IMR-90 (cell line): ENCODE data around the gene CPNE6. TPM values are rescaled to one million over a fixed set of nuclear protein-coding genes. Genes with fewer than 3 reads are reported as not detected.

Experiments
- ATAC-seq: fragments of 200-7000 bp; cut with Tn5 transposase; 2 replicates; pipeline ENCODE4 v1.9.1; 2020; ENCODE audit warnings: low read depth, mild to moderate bottlenecking, moderate library complexity
- BruUV-seq: library from RNA; stranded (reverse); fragments of 400-500 nt; replicated peaks from 2 replicates; lab custom pipeline; 2021; lab: Mats Ljungman, UMichigan
- CTCF ChIA-PET: fragments of 300-600 bp; formaldehyde crosslinking; extraction: SDS; loops from one replicate; lab custom pipeline; 2021; ENCODE audit warnings: antibody characterized with exemption; lab: Yijun Ruan, JAX
- POLR2A ChIA-PET: fragments of 300-600 bp; sonication (Branson Sonifier 250); formaldehyde crosslinking; loops from one replicate; lab custom pipeline; 2022; ENCODE audit warnings: antibody characterized with exemption; ENCODE audit not compliant: unreplicated experiment; lab: Charles Lee
- DNase-seq: peaks from one replicate; pipeline ENCODE4 v3.0.0; 2013
- H2AFZ ChIP-seq: replicated peaks from 2 replicates; pipeline ENCODE3; 2013; ENCODE audit warnings: low read length, mild to moderate bottlenecking; ENCODE audit not compliant: poor library complexity
- H2AK5ac ChIP-seq: 2 replicates; pipeline ENCODE4 v1.6.1; 2013; ENCODE audit warnings: low read depth, low read length, inconsistent platforms
- H2AK9ac ChIP-seq: replicated peaks from 2 replicates; pipeline ENCODE3; 2013; ENCODE audit warnings: mild to moderate bottlenecking, low read depth, low read length, moderate library complexity; ENCODE audit not compliant: poor library complexity
- H2BK120ac ChIP-seq: 2 replicates; pipeline ENCODE4 v1.6.1; 2013; ENCODE audit warnings: low read depth, low read length, inconsistent platforms
- H2BK15ac ChIP-seq: 3 replicates; pipeline ENCODE4 v1.6.1; 2013; ENCODE audit warnings: low read depth, low read length, inconsistent platforms
- H2BK20ac ChIP-seq: 2 replicates; pipeline ENCODE4 v1.6.1; 2013; ENCODE audit warnings: low read depth, mild to moderate bottlenecking, inconsistent platforms, low read length, moderate library complexity
- H2BK5ac ChIP-seq: 2 replicates; pipeline ENCODE4 v1.6.1; 2013; ENCODE audit warnings: mild to moderate bottlenecking, low read depth, low read length, inconsistent platforms; ENCODE audit not compliant: poor library complexity, severe bottlenecking
- H3K14ac ChIP-seq: replicated peaks from 2 replicates; pipeline ENCODE4 v1.6.1; 2013; ENCODE audit warnings: low read depth, low read length, inconsistent platforms
- H3K18ac ChIP-seq: 2 replicates; pipeline ENCODE4 v1.6.1; 2013; ENCODE audit warnings: low read depth, low read length, control low read depth
- H3K23ac ChIP-seq: 2 replicates; pipeline ENCODE4 v1.6.1; 2013; ENCODE audit warnings: low read depth, low read length, inconsistent platforms
- H3K27ac ChIP-seq: 2 replicates; pipeline ENCODE4 v1.5.1; 2013; ENCODE audit warnings: mild to moderate bottlenecking, control low read depth, low read length; ENCODE audit not compliant: insufficient read depth
- H3K27me3 ChIP-seq: 2 replicates; pipeline ENCODE4 v1.6.1; 2013; ENCODE audit warnings: low read length; ENCODE audit not compliant: control insufficient read depth, insufficient read depth
- H3K36me3 ChIP-seq: 2 replicates; pipeline ENCODE4 v1.6.1; 2013; ENCODE audit warnings: low read length, mixed read lengths; ENCODE audit not compliant: control insufficient read depth, insufficient read depth
- H3K4ac ChIP-seq: 2 replicates; pipeline ENCODE4 v1.6.1; 2013; ENCODE audit warnings: low read depth, low read length, inconsistent platforms
- H3K4me1 ChIP-seq: 2 replicates; pipeline ENCODE4 v1.6.1; 2013; ENCODE audit warnings: low read length, mixed read lengths; ENCODE audit not compliant: control insufficient read depth, insufficient read depth
- H3K4me2 ChIP-seq: 2 replicates; pipeline ENCODE4 v1.6.1; 2013; ENCODE audit warnings: low read depth, mild to moderate bottlenecking, control low read depth, low read length, moderate library complexity
- H3K4me3 ChIP-seq: 2 replicates; pipeline ENCODE4 v1.5.1; 2013; ENCODE audit warnings: low read depth, mild to moderate bottlenecking, control low read depth, low read length, moderate library complexity; ENCODE audit not compliant: insufficient read depth
- H3K56ac ChIP-seq: 2 replicates; pipeline ENCODE4 v1.6.1; 2013; ENCODE audit warnings: low read length, inconsistent platforms; ENCODE audit not compliant: insufficient read depth; ENCODE audit errors: extremely low read depth
- H3K79me1 ChIP-seq, 2 experiments: 2 replicates each; pipeline ENCODE4 v1.6.1; 2013; ENCODE audit warnings: low read length in 2 of 2, inconsistent platforms in 1 of 2, low read depth in 1 of 2
- H3K9ac ChIP-seq: 2 replicates; pipeline ENCODE4 v1.6.1; 2013; ENCODE audit warnings: low read depth, low read length, control low read depth
- H3K9me1 ChIP-seq: 2 replicates; pipeline ENCODE4 v1.6.1; 2013; ENCODE audit warnings: low read length, inconsistent platforms; ENCODE audit not compliant: insufficient read depth
- H3K9me3 ChIP-seq: 2 replicates; pipeline ENCODE4 v1.6.1; 2013; ENCODE audit warnings: low read length; ENCODE audit not compliant: control insufficient read depth, insufficient read depth
- H4K20me1 ChIP-seq: 2 replicates; pipeline ENCODE4 v1.6.1; 2013; ENCODE audit warnings: low read length, inconsistent platforms; ENCODE audit not compliant: insufficient read depth
- H4K5ac ChIP-seq: 2 replicates; pipeline ENCODE4 v1.6.1; 2013; ENCODE audit warnings: mild to moderate bottlenecking, low read depth, low read length, control low read depth
- H4K8ac ChIP-seq, 2 experiments: 2 replicates each; pipeline ENCODE4 v1.6.1; 2013; ENCODE audit warnings: low read depth in 2 of 2, low read length in 2 of 2, control low read depth in 1 of 2, inconsistent platforms in 1 of 2
- H4K91ac ChIP-seq: 2 replicates; pipeline ENCODE4 v1.6.1; 2013; ENCODE audit warnings: low read depth, low read length, inconsistent platforms; ENCODE audit not compliant: insufficient read depth
- BHLHE40 ChIP-seq: fragments of 150-350 bp; IDR thresholded peaks from 2 replicates; pipeline ENCODE4 v1.6.1; 2016; ENCODE audit warnings: mild to moderate bottlenecking, low read depth, low read length
- CEBPB ChIP-seq: IDR thresholded peaks from 2 replicates; pipeline ENCODE4 v1.6.1; 2012; ENCODE audit warnings: low read depth, low read length, improper control_type of control experiment
- CHD1 ChIP-seq: IDR thresholded peaks from 2 replicates; pipeline ENCODE4 v1.6.1; 2012; ENCODE audit warnings: low read depth, low read length, improper control_type of control experiment
- FOS ChIP-seq: fragments of 150-350 bp; IDR thresholded peaks from 2 replicates; pipeline ENCODE4 v1.6.1; 2016; ENCODE audit warnings: low read depth, low read length
- MAFK ChIP-seq: IDR thresholded peaks from 2 replicates; pipeline ENCODE4 v1.6.1; 2012; ENCODE audit warnings: low read depth, low read length, improper control_type of control experiment
- MAZ ChIP-seq: IDR thresholded peaks from 2 replicates; pipeline ENCODE4 v1.6.1; 2012; ENCODE audit warnings: low read depth, mild to moderate bottlenecking, low read length, improper control_type of control experiment, moderate library complexity, borderline replicate concordance
- MXI1 ChIP-seq: IDR thresholded peaks from 2 replicates; pipeline ENCODE4 v1.6.1; 2012; ENCODE audit warnings: low read depth, mild to moderate bottlenecking, low read length, moderate library complexity, borderline replicate concordance
- NFE2L2 ChIP-seq: fragments of 150-350 bp; IDR thresholded peaks from 2 replicates; pipeline ENCODE4 v1.6.1; 2016; ENCODE audit warnings: low read depth, mild to moderate bottlenecking, low read length
- POLR2A ChIP-seq: IDR thresholded peaks from 2 replicates; pipeline ENCODE4 v1.6.1; 2012; ENCODE audit warnings: mild to moderate bottlenecking, low read depth, low read length
- RAD21 ChIP-seq: IDR thresholded peaks from 2 replicates; pipeline ENCODE4 v1.6.1; 2012; ENCODE audit warnings: low read length, improper control_type of control experiment
- RCOR1 ChIP-seq: IDR thresholded peaks from 2 replicates; pipeline ENCODE4 v1.6.1; 2012; ENCODE audit warnings: mild to moderate bottlenecking, low read length, improper control_type of control experiment; ENCODE audit not compliant: insufficient replicate concordance
- RFX5 ChIP-seq: IDR thresholded peaks from 2 replicates; pipeline ENCODE4 v1.8.0; 2012; ENCODE audit warnings: low read depth, mild to moderate bottlenecking, low read length, moderate library complexity
- SMC3 ChIP-seq: fragments of 150-350 bp; IDR thresholded peaks from 2 replicates; pipeline ENCODE4 v1.6.1; 2016; ENCODE audit warnings: low read depth, mild to moderate bottlenecking, antibody characterized with exemption, low read length, moderate library complexity
- USF2 ChIP-seq: fragments of 150-350 bp; IDR thresholded peaks from 2 replicates; pipeline ENCODE4 v1.6.1; 2017; ENCODE audit warnings: mild to moderate bottlenecking, antibody characterized with exemption, low read length, low read depth
- WGBS, 2 experiments: methylation state at CpG; one replicate each; pipeline versions ENCODE4 v1.1.5 to v1.1.7; 2013; ENCODE audit warnings: missing lambda C conversion rate in 2 of 2; ENCODE audit not compliant: insufficient read length in 1 of 2; ENCODE audit errors: extremely low coverage in 2 of 2; 5-methylcytosine and 5-hydroxymethylcytosine counted together
- dilution Hi-C: fragments of 300-500 bp; cut with HindIII; formaldehyde crosslinking; loops from one replicate; pipeline ENCODE4 v1.14.3; 2018; ENCODE audit warnings: low sequenced_read_pairs; ENCODE audit not compliant: unreplicated experiment
- in situ Hi-C: fragments of 300-500 bp; cut with MboI; formaldehyde crosslinking; loops from 3 replicates; pipeline ENCODE4 v1.14.3; 2019; ENCODE audit warnings: low sequenced_read_pairs, inconsistent platforms, mixed read lengths
- intact Hi-C: fragments of 100-400 bp; cut with micrococcal nuclease; formaldehyde crosslinking; loops from 2 replicates; pipeline ENCODE4 v1.10.0; 2022
- polyA plus RNA-seq, 3 experiments: library from polyadenylated mRNA; depleted of rRNA; stranded (reverse); fragments of >200 nt; gene quantifications; 2 replicates each; pipeline ENCODE4 v1.2.3, GENCODE V29; 2012; ENCODE audit warnings: low replicate concordance in 1 of 3
- total RNA-seq: library from RNA; depleted of rRNA; stranded (reverse); fragments of >200 nt; gene quantifications from 2 replicates; pipeline ENCODE4 v1.2.3, GENCODE V29; 2012
- TF ChIP-seq, protein P1 (sequence below): fragments of 150-350 bp; IDR thresholded peaks from 2 replicates; pipeline ENCODE4 v1.6.1; 2016; ENCODE audit warnings: low read depth, mild to moderate bottlenecking, low read length, moderate library complexity, borderline replicate concordance

The CPNE6 gene
- total and polyA plus RNA-seq, 2 of the 4 experiments (the other 2 are of a cell fraction): not detected

GRCh38 chr14:24115422-24116127, 44.2 kb downstream of the CPNE6 start:
- Histone ChIP-seq H3K56ac (peak overlapping the region; percentile 38; the same call in 1 of the 2 replicates), H3K27ac (peak overlapping the region; percentile 20; the same call in 1 of the 2 replicates), H2BK120ac (peak overlapping the region; percentile 36; the same call in 1 of the 2 replicates), H2AK9ac (peak overlapping the region; percentile 79), H3K79me1 (peaks cover 10 to 16% of the 10 kb centered on the region in 2 experiments; a peak in 2 of 4 replicates), H3K27me3 (no peaks in the 10 kb centered on the region), H2BK15ac (peak overlapping the region; percentile 12; the same call in 1 of the 3 replicates), H2AK5ac (no peak overlapping the region), H3K9ac (peak overlapping the region; percentile 54), H3K36me3 (peaks cover 18% of the 10 kb centered on the region), H4K20me1 (no peaks in the 10 kb centered on the region), H3K4ac (peak overlapping the region; percentile 86), H3K9me3 (no peaks in the 10 kb centered on the region), H2BK5ac (peak overlapping the region; percentile 28), H3K4me3 (peak overlapping the region; percentile 74), H3K4me2 (peak overlapping the region; percentile 89), H4K8ac (peak overlapping the region; percentile 35 to 86; a peak in 3 of 4 replicates), H3K4me1 (peaks cover 3% of the 10 kb centered on the region; the same call in 1 of the 2 replicates), H3K23ac (peak overlapping the region; percentile 33; the same call in 1 of the 2 replicates), H4K5ac (peak overlapping the region; percentile 81), H3K18ac (peak overlapping the region; percentile 49; the same call in 1 of the 2 replicates), H3K14ac (peak overlapping the region; percentile 62), H2AFZ (peak overlapping the region; percentile 94), H2BK20ac (no peak overlapping the region), H3K9me1 (peaks cover 8% of the 10 kb centered on the region; the same call in 1 of the 2 replicates), H4K91ac (peak overlapping the region; percentile 40)
- 0% methylated on average over 2 of the region's 14 CpGs; no CpG with 5 or more reads in 1 of the 2 experiments for WGBS, 2 experiments
- POLR2A ChIA-PET: no interaction called here
- CTCF ChIA-PET: interaction anchor here (0.5 kb wide), 1 partner anchor 181 kb away, joined by 3 read pairs; no protein-coding TSS in a partner anchor
- intact Hi-C loops (loop anchor here (2.0 kb wide), 1 partner anchor 25 kb away; the partner anchor contains the start of gene EMC9), dilution Hi-C loops (no loop called here), in situ Hi-C loops (no loop called here)
- ATAC-seq: no peak
- TSS peak; percentile 44 for BruUV-seq
- DNase-seq: no peak
- TF ChIP-seq NFE2L2 (no peak), CHD1 (no peak), POLR2A (no peak), BHLHE40 (no peak), SMC3 (no peak), MAZ (no peak), RAD21 (no peak), RFX5 (no peak), USF2 (no peak), MXI1 (no peak), FOS (no peak), CEBPB (no peak), MAFK (no peak), RCOR1 (no peak)
- TF ChIP-seq, protein P1, sequence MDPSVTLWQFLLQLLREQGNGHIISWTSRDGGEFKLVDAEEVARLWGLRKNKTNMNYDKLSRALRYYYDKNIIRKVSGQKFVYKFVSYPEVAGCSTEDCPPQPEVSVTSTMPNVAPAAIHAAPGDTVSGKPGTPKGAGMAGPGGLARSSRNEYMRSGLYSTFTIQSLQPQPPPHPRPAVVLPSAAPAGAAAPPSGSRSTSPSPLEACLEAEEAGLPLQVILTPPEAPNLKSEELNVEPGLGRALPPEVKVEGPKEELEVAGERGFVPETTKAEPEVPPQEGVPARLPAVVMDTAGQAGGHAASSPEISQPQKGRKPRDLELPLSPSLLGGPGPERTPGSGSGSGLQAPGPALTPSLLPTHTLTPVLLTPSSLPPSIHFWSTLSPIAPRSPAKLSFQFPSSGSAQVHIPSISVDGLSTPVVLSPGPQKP: no peak
